Colonic mucosa (tissue), 4 donors: ENCODE results near the gene INO80B. TPM values are rescaled to one million over a fixed set of nuclear protein-coding genes. Genes with fewer than 3 reads are reported as not detected.
"Not testable (repeated sequence)": the region's sequence is repeated elsewhere in the genome, so short reads cannot be mapped to it uniquely, and the experiment has no call there.

Experiments used
- DNase-seq: peaks from one replicate; pipeline ENCODE4 v3.0.0-alpha.2; 2020
- H3K27ac ChIP-seq: fragments of 200-600 bp; one replicate; pipeline ENCODE4 v1.8.0; 2021
- H3K27me3 ChIP-seq: fragments of 200-600 bp; one replicate; pipeline ENCODE4 v1.8.0; 2021
- H3K36me3 ChIP-seq: fragments of 200-600 bp; one replicate; pipeline ENCODE4 v1.8.0; 2021
- H3K4me1 ChIP-seq: fragments of 200-600 bp; one replicate; pipeline ENCODE4 v1.8.0; 2021; ENCODE audit warnings: mild to moderate bottlenecking
- H3K4me3 ChIP-seq: fragments of 200-600 bp; one replicate; pipeline ENCODE4 v1.8.0; 2021
- H3K9ac ChIP-seq, 2 donors: one replicate each; pipeline ENCODE4 v1.7.0; 2013; ENCODE audit warnings: control low read depth in 2 of 2, low read depth in 2 of 2, low read length in 2 of 2
- H3K9me3 ChIP-seq: fragments of 200-600 bp; one replicate; pipeline ENCODE4 v1.8.0; 2021
- CTCF ChIP-seq: fragments of 200-600 bp; IDR thresholded peaks from one replicate; pipeline ENCODE4 v1.8.0; 2022; ENCODE audit warnings: antibody characterized with exemption, mild to moderate bottlenecking
- intact Hi-C: fragments of 100-400 bp; cut with DNase I; formaldehyde crosslinking; loops from one replicate; pipeline ENCODE4 v1.14.1; 2022
- total RNA-seq, 2 donors: library from RNA; stranded (reverse); fragmentation: NEBNext Ultra II Directional in 1 of 2; extraction: Animal tissue kit (Norgen Biotek cat#: 25700) in 1 of 2; gene quantifications; one replicate each; pipeline ENCODE4 v1.2.1, GENCODE V29; 2021
- donor health status: healthy.
- donor health status: DM: no; HTN: no; CAD: no.
- donor health status: DM: no; HTN: no; CAD: no.

The INO80B gene
- total RNA-seq, 2 donors from 2014 or later, result 18.2 to 23.9 TPM

DNA sequence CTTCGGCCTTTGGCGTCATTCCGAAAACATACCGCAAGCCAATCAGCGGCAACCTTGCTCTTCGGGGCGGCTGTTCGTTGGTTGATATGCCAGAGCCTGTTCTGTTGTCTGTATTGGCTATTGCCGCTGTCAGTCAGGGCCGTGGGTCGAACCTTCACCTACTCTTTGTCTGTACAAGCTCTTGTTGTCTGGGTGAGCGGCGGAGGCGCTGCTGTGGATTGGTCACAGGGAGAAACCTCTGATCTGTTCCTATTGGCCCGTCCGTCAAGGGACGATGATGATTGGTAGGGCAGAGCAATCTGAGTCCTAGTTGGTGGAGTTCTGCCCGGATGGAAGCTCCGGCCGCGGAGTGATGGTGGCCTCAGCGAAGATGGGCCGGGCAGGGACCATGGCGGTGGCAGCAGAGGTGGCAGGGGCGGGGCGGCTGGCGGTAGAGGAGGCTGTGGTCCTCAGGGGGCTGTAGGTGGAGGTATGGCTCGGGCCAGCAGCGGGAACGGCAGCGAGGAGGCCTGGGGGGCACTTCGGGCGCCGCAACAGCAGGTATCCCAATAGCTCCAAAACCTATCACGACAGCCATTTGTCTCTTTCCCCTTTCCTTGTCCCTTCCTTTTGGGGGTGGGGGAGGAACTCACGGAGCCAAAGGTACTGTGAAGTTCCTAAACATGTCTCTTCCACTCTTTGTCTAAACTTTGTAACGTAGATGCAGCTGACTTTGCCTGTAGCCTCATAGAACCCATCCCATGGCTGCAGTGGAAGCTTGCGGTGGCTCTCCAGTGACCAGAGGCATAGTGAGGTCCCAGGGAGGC, 3.4 kb downstream of the INO80B start, which contains the start of gene WBP1:
TSS of gene WBP1 (plus strand) at position 307 of the 806 bp plus-strand sequence. CDS start at position 472, 165 bp downstream.
- Histone ChIP-seq H3K4me1 (peaks cover 15% of the 10 kb centered on the region), H3K9me3 (no peaks in the 10 kb centered on the region), H3K9ac (peak within 1 kb of the TSS; percentile 94 to 98), H3K36me3 (no peaks in the 10 kb centered on the region), H3K27me3 (no peaks in the 10 kb centered on the region), H3K4me3 (peak within 1 kb of the TSS; percentile 68), H3K27ac (peak within 1 kb of the TSS; percentile 100)
- intact Hi-C loops, result no loop called here
- TF ChIP-seq CTCF, result no peak
- DNase-seq, result peak; percentile 100

DNA sequence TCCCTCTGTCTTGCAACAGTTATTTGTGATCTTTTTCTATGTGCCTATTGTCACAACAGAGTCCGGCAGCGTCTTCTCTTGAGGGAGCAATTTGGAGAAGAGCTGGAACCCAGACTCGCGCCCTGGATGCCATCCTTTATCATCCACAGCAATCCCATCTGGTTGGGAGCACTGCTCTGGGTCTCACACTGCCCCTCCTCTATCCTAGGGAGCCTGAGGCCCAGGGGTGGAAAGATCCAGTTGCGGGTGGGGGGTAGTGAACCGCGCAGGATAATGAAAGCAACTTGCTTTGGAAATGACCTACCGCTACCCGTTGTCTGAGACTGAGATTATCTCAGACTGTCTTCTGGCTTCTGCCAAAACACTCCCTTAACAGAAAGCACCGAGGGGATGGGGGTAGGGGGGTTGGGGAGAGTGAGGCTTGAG, 4.1 kb downstream of the INO80B start:
- no peaks in the 10 kb centered on the region for H3K9me3 ChIP-seq
- H3K4me1 ChIP-seq, result peaks cover 17% of the 10 kb centered on the region
- no peaks in the 10 kb centered on the region for H3K27me3 ChIP-seq
- no peak for TF ChIP-seq CTCF
- no peak for DNase-seq
- intact Hi-C loops, result no loop called here
- H3K36me3 ChIP-seq, result no peaks in the 10 kb centered on the region
- H3K9ac ChIP-seq, result peak overlapping the region; percentile 77 to 94
- peak overlapping the region; percentile 68 for H3K4me3 ChIP-seq
- H3K27ac ChIP-seq, result peak overlapping the region; percentile 100

DNA sequence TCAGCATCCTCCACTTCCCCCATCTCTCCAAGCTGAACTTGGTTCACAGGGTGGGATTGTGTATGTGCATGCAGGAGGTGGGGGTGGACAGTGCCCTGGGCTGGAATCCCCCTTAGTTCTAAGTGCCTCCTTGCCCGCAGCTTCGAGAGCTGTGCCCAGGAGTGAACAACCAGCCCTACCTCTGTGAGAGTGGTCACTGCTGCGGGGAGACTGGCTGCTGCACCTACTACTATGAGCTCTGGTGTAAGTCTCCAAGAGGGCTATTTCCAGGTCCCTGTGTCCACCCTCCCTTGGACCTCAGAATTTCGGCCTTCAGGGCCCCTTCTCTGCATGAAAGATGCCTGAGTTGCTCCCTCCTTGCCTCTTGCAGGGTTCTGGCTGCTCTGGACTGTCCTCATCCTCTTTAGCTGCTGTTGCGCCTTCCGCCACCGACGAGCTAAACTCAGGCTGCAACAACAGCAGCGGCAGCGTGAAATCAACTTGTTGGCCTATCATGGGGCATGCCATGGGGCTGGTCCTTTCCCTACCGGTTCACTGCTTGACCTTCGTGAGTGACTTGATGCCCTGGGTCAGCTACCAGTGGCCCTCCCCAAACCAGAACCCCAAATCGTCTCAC, 4.7 kb downstream of the INO80B start:
- H3K27ac ChIP-seq, H3K4me3 ChIP-seq, intact Hi-C loops, H3K9ac ChIP-seq, DNase-seq, H3K36me3 ChIP-seq, H3K27me3 ChIP-seq, H3K9me3 ChIP-seq: not testable (repeated sequence)
- H3K4me1 ChIP-seq, result peaks cover 19% of the 10 kb centered on the region

- H3K27me3 ChIP-seq, H3K36me3 ChIP-seq, H3K27ac ChIP-seq, H3K9ac ChIP-seq, H3K9me3 ChIP-seq, H3K4me3 ChIP-seq, DNase-seq, intact Hi-C loops: not testable (repeated sequence)
- peaks cover 19% of the 10 kb centered on the region for H3K4me1 ChIP-seq
These were observed 5.3 kb downstream of the INO80B start for GRCh38 chr2:74460187-74460586.

DNA sequence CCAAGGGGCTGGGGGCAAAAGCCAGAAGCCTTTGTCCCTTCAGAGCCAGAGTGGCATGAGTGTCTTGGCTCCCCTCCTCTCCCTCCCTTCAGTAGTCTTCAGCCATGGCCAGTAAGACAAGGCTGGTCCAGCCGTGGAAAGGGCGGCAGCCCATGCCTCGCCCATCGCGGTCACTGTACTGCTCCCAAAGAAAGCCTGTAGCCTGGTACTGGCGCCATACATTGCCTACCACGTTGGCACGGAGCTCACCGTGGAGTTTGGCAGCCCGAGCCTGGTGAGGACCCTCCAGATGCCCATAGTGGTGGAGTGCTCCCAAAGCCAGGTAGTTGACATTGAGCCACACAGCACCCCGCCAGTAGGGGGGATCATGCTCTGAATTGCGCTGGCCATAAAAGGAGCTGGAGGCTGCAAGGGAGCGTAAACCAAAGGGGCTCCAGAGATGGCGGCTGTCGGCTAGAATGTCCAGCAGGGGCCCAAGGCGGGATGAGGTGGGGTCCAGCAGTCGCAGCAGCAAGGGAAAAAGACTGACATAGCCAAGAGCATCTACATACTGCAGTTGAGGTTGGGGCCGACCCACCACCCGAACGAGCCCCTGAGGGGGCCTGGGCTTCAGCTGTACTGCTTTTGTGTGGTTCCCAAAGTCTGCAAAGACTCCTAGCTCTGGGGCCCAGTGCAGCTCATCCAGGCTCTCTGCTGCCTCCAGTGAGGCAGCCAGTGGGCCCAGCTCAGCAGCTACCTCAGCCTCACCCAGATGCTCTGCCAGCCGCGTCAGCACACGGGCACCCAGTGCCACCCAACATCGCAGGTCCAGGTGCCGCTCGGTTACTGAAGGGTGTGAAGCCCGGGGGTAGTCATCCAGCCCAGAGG, 6.5 kb downstream of the INO80B start:
- no peak for DNase-seq
- Histone ChIP-seq H3K4me1 (peaks cover 7% of the 10 kb centered on the region), H3K9ac (no peak overlapping the region), H3K27ac (no peak overlapping the region), H3K27me3 (no peaks in the 10 kb centered on the region), H3K4me3 (no peak overlapping the region), H3K9me3 (no peaks in the 10 kb centered on the region), H3K36me3 (no peaks in the 10 kb centered on the region)
- no peak for TF ChIP-seq CTCF
- intact Hi-C loops, result no loop called here

- H3K27me3 ChIP-seq, result no peaks in the 10 kb centered on the region
- H3K4me3 ChIP-seq, result no peak overlapping the region
- no peak overlapping the region for H3K9ac ChIP-seq
- no peak for DNase-seq
- no peak overlapping the region for H3K27ac ChIP-seq
- no peak for TF ChIP-seq CTCF
- no peaks in the 10 kb centered on the region for H3K36me3 ChIP-seq
- H3K9me3 ChIP-seq, result no peaks in the 10 kb centered on the region
- peaks cover 7% of the 10 kb centered on the region for H3K4me1 ChIP-seq
- intact Hi-C loops, result no loop called here
These were observed 7.3 kb downstream of the INO80B start for GRCh38 chr2:74462054-74462785.
